SK-N-DZ (cell line): ENCODE results near the gene PTPRK.

Experiments used
- DNase-seq: peaks from one replicate; pipeline ENCODE4 v3.0.0-alpha.2; 2015; ENCODE audit warnings: low spot score

PTPRK gene

DNA sequence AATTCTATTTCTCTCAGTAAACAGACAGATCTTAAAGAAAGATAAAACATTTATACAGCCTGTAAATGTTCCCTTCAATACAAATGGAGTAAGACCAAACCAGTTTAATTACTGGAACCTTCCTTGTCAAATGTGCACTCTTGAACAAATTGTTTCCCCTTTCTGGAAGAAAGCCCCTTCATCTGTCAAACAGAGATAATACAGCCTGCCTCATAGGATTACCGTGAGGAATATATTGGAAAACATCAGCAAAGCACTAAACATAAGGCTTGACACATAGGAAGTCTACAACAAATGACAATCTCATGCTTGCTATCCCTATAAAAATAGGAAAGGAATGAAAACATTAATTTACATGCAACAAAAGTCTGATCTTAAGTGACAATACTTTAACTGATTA, 173.8 kb downstream of the PTPRK start:
- peak; percentile 74 for DNase-seq

DNA sequence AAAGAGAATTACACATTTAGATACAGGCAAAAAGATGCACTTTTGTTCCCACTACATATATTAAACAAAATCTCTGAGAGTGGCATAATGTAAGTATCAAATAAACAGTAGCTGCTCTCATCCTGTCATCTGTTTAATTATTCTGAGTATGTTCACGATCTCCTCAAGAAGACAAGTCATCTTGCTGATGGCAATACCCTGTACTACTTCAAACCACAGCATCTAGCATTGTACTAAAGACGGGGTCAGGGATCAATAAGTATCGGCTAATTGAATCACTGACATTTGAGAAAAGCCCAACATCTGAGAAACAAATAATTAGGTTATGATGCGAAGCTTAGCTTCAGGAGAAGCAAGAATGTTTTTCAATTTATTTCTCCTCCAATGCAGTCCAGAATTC, 175.1 kb downstream of the PTPRK start:
- DNase-seq, result peak; percentile 61

DNA sequence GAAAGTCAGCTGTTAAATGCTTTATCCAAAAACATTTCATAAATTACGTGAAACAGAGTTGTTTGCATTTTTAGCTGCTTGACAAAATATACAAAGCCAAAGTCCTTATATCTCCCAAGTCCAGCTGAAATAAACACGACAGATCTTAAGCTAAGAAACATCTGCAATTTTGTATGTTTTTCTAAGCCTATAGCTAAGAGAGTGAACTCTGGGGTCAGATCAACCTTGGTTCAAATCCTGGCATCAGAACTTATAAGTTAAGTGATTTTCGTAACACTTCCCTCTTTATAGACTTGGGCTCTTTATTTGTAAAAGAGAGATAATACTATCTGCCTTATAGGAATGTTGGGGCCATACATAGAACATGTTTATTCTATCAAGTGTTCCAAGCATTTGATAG, 176.7 kb downstream of the PTPRK start:
- DNase-seq, result no peak

DNA sequence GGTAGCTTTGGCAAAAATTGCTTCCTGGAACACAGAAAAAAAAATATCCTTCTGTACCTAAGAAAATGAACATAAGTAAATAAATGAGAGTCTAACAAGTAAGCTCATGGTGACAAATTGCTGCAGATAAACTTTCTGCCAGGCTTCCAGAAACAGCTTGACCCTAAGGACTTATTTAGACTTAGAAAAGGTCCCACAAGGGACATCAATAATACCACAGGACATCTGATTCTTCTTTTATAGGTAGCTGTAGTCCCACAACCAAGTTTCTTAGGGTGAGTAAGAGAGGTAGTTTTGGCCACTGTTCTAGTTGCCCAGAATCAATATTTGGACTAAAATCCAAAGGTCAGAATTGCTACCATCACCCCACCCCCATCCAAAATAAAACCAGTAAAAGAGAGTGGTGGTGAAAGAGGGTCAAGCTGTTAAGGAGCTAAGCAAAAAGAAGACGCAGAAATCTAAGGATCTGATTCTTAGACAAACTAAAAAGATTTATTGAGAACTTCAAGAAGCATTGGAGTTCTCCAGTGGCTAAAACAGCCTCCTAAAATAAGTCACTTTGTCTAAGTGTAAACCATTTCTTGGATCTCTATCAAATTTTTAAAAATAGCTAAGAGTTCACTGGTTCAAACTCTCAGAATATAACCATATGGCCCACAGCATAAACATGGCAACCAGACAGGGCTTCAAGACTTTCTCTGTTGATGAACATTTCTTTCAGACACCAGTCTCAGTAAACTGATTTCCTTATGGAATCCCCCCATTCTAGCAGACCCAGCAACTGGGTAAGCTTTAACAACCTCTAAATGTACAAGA, 180.6 kb downstream of the PTPRK start:
- DNase-seq, result no peak

DNA sequence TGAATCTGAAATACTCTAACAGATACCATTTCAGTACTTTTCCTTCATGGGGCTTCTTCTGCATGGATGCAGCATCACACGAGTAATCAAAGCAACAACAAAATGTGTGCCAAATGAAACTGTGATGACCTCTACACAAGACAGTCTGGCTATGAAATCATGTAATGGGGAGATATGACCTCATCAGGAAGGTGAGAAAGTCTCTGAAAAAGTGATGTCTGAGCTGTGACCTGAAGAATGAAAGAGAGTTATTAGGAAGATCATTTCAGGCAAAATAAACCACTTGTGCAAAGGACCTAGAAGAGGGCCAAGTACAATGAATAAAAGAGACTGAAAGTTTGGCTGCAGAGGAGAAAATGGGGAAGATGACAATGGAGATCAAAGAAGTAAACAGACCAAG, 182.8 kb downstream of the PTPRK start:
- DNase-seq, result no peak

DNA sequence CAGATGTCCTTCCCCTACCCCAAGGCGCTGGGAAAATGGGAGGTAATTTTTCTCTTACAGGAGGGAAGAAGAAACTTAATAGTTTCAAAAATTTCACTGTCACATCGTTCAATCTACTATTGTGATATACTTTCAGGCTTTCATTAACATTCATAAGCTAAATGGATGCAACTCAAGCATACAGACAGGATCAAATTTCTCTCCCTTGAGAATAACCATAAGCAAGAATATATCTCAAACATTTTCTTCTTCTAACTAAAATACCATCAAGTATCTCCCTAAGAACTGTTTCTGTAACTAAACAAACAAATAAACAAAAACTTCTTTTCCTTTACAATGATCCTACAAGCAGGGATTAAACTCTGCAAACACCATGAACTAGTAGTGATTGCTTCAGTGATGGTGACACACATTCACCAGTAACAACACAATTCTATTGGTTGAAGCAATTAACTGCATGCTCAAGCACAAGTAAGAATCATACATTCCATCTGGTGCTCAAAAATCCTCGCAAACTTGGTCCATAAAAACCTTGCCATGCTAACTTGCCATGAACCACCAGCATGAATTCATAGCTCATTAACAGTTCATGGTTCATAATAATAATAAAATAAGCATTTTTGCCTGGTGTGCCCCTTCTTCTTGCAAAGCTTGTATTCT, 183.8 kb downstream of the PTPRK start:
- DNase-seq, result no peak

DNA sequence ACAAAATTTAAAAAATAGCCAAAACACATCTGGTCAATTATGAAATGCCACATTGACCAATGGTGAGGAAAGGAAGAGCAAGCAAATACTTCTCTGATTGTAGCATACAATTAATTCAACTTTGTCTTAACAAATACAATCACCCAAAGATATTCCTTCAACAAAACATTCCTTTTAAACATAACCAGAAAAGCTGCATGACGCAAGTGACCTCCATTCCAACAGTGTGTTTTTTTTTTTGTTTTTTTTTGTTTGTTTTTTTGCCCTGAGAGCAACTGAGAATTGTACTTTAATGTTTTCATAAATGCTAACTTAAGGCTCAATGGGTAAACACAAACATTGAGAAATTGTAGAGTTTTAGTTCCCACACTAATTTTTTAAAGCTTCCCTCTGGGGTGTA, 184.4 kb downstream of the PTPRK start:
- DNase-seq, result no peak

DNA sequence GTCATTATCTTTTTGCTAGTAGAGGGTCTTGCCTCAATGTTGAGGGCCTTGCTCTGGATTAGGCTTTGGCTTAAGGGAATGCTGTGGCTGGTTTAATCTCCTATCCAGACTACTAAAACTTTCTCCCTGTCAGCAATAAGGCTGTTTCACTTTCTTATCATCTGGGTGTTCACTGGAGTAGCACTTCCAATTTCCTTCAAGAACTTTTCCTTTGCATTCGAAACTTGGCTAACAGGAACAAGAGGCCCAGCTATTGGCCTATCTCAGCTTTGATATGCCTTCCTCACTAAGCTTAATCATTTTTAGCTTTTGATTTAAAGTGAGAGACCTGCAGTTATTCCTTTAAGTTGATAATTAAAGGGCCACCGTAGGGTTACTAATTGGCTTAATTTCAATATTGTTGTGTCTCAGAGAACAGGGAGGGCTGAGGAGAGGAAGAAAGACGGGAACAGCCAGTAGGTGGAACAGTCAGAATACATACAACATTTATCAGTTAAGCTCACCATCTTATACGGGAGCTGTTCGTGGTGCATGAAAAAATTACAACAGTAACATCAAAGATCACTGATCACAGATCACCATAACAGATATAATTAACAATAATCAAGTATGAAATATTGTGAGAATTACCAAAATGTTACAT, 186.7 kb downstream of the PTPRK start:
- DNase-seq, result no peak

DNA sequence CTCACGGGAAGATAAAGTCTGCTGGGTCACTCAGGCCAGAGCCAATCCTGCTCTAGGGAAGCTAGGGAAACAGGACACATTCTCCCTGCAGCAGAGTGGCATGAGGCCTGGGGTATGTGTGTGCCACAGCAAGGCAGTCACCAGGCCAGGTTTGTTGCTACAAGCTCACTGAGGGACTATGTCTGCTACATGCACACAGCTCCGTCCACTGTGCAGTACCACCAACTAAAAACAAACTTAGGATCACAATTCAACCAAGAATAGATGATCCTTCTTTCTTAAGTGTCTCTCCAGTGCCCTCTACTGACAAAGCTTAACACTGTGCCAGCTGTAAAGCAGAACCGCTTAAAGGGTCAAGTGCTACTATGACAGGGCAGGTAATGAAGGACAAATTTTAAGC, 192.5 kb downstream of the PTPRK start:
- peak; percentile 30 for DNase-seq

DNA sequence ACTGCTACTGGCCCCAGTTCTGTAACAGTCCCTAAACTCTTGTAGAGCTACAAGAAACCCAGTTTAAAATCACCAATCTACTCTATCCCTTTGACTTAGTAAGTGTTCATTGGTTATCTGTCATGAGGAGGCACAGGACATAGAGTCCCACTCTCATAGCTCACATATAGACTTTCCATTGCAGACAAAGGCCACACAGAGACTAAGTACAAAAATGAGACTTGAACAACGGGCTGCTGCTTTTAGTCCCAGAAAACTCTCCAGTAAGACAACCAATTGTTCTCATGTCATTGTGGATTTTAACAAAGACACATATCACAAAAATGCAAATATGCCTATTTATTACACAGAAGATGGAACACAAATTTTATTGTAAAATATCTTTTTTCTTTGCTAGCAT, 197.4 kb downstream of the PTPRK start:
- DNase-seq, result no peak

DNA sequence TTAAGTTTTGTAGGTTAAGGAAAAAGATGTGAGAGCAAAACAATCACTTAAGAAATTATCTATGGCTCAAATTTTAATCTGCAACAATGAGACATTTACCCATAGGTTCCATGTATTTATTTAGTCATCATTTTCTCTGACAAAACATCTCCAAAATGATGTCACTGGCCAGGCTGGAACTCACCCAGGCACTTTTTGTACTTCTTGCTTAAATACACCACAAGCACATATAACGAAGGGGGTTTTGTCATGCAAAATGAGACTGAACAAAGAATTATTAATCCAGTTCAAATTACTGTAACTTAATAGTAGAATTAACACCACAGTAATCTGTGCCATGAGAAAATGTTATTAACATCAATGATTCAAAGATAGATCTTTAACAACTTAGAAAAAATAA, 200.5 kb downstream of the PTPRK start:
- DNase-seq, result no peak

DNA sequence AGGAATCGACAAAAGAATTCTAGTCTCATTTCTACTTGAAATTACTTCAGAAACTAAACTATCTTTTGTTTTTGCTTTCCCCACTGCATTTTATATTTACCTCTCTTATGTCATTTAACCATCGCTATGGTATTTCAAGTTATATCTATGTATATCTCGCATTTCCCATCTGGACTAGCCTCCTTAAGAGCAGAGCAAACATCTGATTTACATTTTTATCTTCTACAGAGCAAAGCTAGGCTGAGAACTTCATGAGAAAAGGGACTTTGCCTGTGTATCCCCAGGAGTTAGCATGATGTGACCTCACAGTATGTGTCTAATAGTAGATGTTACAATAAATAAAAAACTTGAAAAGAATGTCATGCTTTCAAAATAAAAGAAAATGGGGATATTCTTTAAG, 201.2 kb downstream of the PTPRK start:
- no peak for DNase-seq

DNA sequence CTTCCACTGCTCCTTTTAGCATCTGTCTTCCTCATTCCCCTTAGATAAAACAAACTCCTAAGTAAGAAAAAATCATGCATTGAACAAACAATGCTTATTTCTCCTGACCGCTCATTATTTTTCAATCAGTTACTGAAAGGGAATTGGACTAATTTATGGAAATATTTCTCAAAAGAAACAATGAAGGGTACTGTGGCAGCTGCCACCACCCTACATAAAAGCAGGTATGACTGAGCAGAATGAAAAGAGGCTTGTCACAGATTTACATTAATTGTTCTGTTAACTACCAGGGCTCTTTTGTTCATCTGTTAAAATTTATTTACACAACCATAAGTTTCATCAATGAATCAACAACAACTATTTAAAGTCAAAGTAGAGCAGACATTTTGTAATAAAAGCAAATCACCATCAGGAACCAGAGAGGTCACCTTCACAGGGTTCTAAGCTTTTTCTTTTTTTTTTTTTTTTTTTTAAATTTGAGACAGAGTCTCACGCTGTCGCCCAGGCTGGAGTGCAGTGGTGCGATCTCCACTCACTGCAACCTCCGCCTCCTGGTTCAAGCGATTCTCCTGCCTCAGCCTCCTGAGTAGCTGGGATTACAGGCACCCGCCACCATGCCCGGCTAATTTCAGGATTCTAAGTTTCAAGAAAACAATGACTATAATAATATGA, 204.0 kb downstream of the PTPRK start:
- DNase-seq, result no peak

DNA sequence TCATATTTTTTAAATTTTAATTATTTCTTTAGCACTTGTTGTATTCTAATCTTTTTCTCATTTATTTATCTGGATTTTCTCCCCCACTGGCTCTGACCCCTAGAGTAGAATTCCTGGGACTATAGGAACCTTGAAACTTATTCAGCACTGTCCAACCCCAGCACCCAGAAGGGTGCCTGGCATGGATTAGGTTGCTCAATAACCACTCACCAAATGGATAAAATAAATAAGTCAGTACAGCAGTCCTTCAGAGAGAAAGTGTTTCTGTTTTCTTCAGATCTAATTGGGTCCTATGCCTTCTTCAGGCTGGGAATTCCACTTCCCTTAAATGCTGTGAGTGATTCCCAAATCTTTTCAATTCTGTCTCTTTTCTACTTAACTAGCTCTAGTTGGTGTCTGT, 206.2 kb downstream of the PTPRK start:
- DNase-seq, result no peak

DNA sequence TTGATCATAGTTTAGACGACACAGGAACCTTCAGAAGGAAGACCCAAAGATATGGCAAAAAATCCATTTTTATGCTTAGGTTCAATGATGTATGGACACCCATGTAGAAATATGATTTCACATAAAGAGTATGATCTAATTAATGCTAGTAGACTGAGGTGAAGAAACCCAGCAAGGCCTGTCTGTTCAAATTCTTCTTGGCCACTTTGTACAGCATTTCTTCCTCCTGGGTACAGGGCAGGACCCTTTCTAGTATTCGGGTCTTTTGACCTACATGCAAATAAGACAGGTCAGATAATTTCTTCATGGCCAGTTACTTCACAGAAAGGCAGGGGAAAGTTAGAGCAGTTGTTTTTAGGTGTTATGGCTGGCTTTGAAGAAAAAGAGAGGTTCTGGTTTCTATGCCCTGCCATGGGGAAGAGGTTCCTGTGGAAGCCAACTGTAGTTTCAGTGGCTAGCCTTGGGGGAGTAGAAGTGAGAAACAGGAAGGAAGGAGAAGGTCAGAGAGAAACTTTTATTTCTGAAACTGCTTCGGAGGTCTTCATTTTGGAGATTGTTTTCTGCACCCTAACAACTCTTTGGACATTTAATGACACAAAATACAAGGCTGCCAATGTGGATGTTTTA, 208.3 kb downstream of the PTPRK start:
- DNase-seq, result no peak

DNA sequence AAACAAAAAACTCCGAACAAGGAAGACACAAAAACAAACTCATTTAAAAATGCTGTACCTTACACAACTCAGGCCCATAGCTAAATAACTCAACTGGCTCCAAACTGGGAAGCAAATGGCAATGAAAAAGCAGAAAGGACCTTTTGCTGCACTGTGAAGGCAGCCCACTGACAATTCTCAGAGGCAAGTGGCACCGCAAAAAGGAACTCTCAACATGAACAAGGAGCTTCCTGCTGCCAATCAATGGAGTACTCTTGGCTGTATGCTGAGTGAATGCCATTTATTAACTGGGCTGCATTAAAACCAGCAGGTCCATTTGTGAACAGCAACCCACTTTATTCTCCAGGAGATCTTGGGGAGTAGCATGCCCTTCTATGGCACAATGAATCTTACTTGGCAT, 209.9 kb downstream of the PTPRK start:
- DNase-seq, result no peak

DNA sequence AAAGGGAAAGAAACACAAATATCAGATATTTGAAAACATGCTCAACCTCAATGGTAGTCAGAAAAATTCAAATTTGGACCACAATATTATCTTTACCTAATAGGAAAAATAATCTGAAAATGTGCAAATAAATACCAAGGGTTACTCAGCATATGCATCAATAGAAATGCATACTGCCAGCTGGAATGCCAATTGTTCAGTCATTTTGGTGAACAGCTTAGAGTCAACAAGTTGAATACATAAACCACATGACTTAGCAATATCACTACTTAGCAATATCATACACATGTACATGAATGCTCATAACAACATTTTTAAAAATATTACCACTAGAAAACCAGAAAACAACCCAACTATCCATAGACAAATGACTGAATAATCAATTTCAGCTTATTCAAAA, 212.7 kb downstream of the PTPRK start:
- DNase-seq, result no peak

DNA sequence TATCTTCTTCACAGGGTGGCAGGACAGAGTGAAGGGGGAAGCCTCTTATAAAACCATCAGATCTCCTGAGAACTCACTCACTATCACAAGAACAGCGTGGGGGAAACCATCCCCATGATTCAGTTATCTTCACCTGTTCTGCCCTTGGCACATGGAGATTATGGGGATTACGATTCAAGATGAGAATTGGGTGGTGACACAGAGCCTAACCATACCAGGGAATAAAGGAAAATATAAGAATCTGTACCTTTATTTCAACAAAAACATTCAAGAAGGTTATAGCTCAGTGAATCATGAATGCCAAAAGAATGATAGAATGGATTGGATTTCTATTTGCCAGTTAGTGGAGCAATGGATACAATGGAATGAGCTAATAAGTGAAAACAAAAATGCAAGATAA, 214.4 kb downstream of the PTPRK start:
- no peak for DNase-seq

DNA sequence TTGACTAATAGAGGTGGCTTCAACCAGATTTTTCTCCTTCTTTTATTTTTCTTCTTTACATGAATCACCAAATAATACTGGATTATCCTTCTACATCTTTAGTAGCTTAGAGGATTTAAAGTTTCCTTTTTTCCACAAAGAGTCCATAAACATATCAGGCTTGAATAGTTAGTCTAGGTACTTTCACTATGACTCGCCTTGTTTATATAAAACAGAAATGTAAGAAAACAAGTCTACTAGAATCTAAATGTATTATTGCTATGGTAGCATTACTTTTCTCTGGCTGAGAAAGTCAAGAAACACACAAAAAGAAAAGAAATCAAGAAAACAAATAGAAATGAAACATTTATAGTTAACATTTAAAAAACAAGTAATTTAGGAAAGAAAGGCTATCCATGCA, 215.2 kb downstream of the PTPRK start:
- DNase-seq, result no peak

DNA sequence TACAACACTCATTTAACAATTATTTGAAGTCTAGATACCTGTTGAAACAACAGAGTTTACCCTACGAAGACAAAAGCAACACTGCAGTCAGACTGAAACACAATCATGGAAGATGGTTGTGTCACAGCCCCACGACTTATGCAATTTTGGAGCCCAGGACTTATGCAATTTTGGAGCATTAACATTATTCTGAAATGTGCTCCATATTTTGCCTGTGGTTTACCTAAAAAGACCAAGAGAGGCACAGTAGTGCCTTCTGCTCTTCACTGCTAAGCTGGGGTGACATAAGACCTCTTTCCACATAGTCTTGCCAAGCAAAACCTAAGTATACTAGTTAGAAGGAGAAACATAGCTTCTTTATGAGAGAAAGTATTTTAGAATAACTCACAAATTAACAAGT, 216.5 kb downstream of the PTPRK start:
- no peak for DNase-seq

DNA sequence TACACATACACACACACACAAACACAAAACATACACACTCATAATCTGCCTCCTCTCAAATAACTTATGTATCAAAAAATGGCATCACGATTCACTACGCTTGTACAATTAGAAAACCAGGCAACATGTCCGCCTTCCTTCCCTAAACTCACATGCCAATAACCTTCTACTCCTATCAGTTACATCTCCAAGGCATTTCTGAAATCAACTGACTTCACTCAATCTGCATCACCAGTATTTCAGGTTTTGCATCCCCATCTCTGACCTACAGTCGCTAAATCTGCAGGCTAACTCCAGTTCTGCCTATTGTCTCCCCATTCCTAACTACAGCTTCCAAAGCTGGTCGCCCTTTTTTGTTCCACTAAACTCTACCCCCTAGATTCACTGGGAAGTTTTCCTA, 217.5 kb downstream of the PTPRK start:
- DNase-seq, result no peak

DNA sequence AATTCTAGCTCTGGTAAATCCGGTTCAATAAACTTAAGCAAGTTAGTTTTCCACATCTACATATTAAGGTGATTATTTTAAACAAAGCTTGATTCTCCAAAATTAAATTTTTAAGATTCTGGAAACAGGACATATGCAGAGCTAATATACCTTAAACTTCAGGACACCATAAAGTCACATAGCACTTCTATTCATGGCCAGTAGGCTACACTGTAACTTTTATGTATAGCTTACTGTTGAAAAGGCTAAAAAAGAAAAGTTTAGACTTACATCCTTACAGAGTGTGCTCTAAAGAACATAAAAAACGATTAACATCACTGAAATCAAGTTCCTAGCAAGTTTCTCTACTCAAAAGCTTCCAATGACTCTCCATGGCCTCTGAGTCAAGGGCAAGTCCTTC, 224.7 kb downstream of the PTPRK start:
- DNase-seq, result no peak
